ENCODE data around the gene NRSN2.
"Not testable (repeated sequence)": the region's sequence is repeated elsewhere in the genome, so short reads cannot be mapped to it uniquely, and the experiment has no call there.

NRSN2 gene

GRCh38 chr20:354298-354977 is 7.5 kb downstream of the NRSN2 start:
- peak; percentile 72 for DNase-seq

- DNase-seq = not testable (repeated sequence)
Observed at GRCh38 chr20:356154-356553, 9.2 kb downstream of the NRSN2 start.

GRCh38 chr20:356745-357144 is 9.8 kb downstream of the NRSN2 start:
- DNase-seq = no peak

- DNase-seq = no peak
Observed at GRCh38 chr20:358891-359555, 12.1 kb downstream of the NRSN2 start.

GRCh38 chr20:361561-361960 is 14.7 kb downstream of the NRSN2 start:
- DNase-seq = no peak

GRCh38 chr20:362271-363254 is 15.7 kb downstream of the NRSN2 start:
- DNase-seq = peak; percentile 85

GRCh38 chr20:363319-364078 is 16.6 kb downstream of the NRSN2 start:
- peak; percentile 41 for DNase-seq

- no peak for DNase-seq
Observed at GRCh38 chr20:364905-365794, 18.2 kb downstream of the NRSN2 start.

GRCh38 chr20:366041-366718 is 19.3 kb downstream of the NRSN2 start:
- DNase-seq = no peak

GRCh38 chr20:366719-367485 is 20.0 kb downstream of the NRSN2 start:
- DNase-seq = no peak

GRCh38 chr20:367486-367887 is 20.6 kb downstream of the NRSN2 start:
- no peak for DNase-seq

GRCh38 chr20:368915-369314 is 22.0 kb downstream of the NRSN2 start:
- DNase-seq = no peak

- no peak for DNase-seq
Observed at GRCh38 chr20:370151-370600, 23.3 kb downstream of the NRSN2 start.

GRCh38 chr20:370977-371754 is 24.3 kb downstream of the NRSN2 start:
- no peak for DNase-seq

GRCh38 chr20:371755-372542 is 25.0 kb downstream of the NRSN2 start:
- peak; percentile 84 for DNase-seq

- DNase-seq = not testable (repeated sequence)
Observed at GRCh38 chr20:372543-373082, 25.7 kb downstream of the NRSN2 start.

GRCh38 chr20:373171-373890 is 26.4 kb downstream of the NRSN2 start:
- peak; percentile 92 for DNase-seq
